AG20443 (cell line): ENCODE data around the gene SKI.

Source experiments
- DNase-seq: peaks from one replicate; pipeline ENCODE4 v3.0.0; 2012; ENCODE audit warnings: low spot score, mixed read lengths

Gene SKI

GRCh38 chr1:2229911-2230731 is 2.0 kb downstream of the SKI start:
- DNase-seq, result no peak

GRCh38 chr1:2230781-2231531 is 2.8 kb downstream of the SKI start:
- DNase-seq, result no peak

- DNase-seq, result peak; percentile 81
Measured at GRCh38 chr1:2231532-2232254, 3.6 kb downstream of the SKI start.

- DNase-seq, result no peak
Measured at GRCh38 chr1:2232255-2232915, 4.3 kb downstream of the SKI start.

- no peak for DNase-seq
Measured at GRCh38 chr1:2232916-2233438, 4.9 kb downstream of the SKI start.

- no peak for DNase-seq
Measured at GRCh38 chr1:2233468-2233867, 5.3 kb downstream of the SKI start.

GRCh38 chr1:2233997-2234761 is 6.1 kb downstream of the SKI start:
- DNase-seq, result peak; percentile 90

- DNase-seq, result no peak
Measured at GRCh38 chr1:2234762-2235113, 6.6 kb downstream of the SKI start.

- DNase-seq, result no peak
Measured at GRCh38 chr1:2235300-2235998, 7.3 kb downstream of the SKI start.

GRCh38 chr1:2236695-2237677 is 8.9 kb downstream of the SKI start:
- DNase-seq, result no peak

- no peak for DNase-seq
Measured at GRCh38 chr1:2237773-2238172, 9.7 kb downstream of the SKI start.

- no peak for DNase-seq
Measured at GRCh38 chr1:2238361-2239012, 10.4 kb downstream of the SKI start.

- no peak for DNase-seq
Measured at GRCh38 chr1:2239013-2239370, 10.9 kb downstream of the SKI start.

- DNase-seq, result no peak
Measured at GRCh38 chr1:2239384-2239985, 11.4 kb downstream of the SKI start.

GRCh38 chr1:2240270-2241156 is 12.4 kb downstream of the SKI start:
- DNase-seq, result peak; percentile 51

GRCh38 chr1:2241820-2242219 is 13.7 kb downstream of the SKI start:
- DNase-seq, result no peak
